Measurements from ENCODE around the gene MAN1A1. TPM values are rescaled to one million over a fixed set of nuclear protein-coding genes. Genes with fewer than 3 reads are reported as not detected.
"Not testable (repeated sequence)": the region's sequence is repeated elsewhere in the genome, so short reads cannot be mapped to it uniquely, and the experiment has no call there.

MAN1A1 gene
- total and polyA plus RNA-seq, 2 experiments from 2014 or later, result 117 to 245 TPM

DNA sequence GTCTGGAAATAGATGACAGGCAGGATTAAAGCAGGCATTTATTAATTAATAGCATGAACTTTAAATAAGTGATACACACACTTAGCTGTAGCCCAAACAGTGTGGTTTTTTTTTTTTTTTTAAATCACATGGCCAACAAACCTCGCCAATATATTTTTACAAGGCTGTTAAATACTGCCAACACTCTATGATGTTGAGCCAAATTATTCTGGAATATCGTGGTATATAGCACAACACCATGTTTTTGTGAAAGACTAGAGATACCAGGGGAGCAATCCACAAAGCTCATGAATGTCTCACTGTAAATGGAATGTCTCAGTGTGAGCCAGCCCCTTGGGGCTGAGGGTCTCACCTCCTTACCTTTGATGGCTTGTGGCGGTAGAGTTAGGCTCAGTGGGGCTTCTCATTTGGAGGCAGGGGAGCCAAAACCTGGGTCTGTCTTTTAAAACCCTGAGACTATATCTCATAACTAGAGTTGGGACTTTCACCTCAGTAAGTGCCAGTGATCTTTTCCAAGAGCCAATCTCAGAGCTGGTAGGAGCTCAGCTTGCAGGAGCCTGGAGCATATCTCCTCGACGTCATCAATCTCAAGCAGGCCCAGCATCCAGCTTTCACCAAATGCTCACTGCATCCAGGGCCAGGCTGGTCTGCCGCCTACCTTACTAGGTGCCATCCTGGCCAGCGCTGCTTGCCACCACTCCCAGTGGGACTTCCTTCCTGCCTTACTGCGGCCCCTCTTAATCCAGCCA is 192.6 kb downstream of the MAN1A1 start:
- no peaks in the 10 kb centered on the region for H3K27me3 ChIP-seq
- H3K4me3 ChIP-seq, result no peak overlapping the region
- no peak overlapping the region for H3K27ac ChIP-seq
- peaks cover 3% of the 10 kb centered on the region for H3K4me1 ChIP-seq (ENCODE audit: insufficient read depth)
- no peak for DNase-seq (ENCODE audit: low spot score)
- H4K20me1 ChIP-seq (ENCODE audit: insufficient read depth, poor library complexity, severe bottlenecking), result no peaks in the 10 kb centered on the region
- H3K9me2 ChIP-seq (replicated peaks; ENCODE audit: insufficient read depth), result no peaks in the 10 kb centered on the region
- H3K9me3 ChIP-seq (ENCODE audit: low read depth), result no peaks in the 10 kb centered on the region
- no peak overlapping the region for H3K4me2 ChIP-seq
- no peak overlapping the region for H2AFZ ChIP-seq
- 75% methylated on average over 8 of the region's 8 CpGs for WGBS (ENCODE audit: low lambda C conversion rate, missing lambda C conversion rate)
- TF ChIP-seq, protein P1, sequence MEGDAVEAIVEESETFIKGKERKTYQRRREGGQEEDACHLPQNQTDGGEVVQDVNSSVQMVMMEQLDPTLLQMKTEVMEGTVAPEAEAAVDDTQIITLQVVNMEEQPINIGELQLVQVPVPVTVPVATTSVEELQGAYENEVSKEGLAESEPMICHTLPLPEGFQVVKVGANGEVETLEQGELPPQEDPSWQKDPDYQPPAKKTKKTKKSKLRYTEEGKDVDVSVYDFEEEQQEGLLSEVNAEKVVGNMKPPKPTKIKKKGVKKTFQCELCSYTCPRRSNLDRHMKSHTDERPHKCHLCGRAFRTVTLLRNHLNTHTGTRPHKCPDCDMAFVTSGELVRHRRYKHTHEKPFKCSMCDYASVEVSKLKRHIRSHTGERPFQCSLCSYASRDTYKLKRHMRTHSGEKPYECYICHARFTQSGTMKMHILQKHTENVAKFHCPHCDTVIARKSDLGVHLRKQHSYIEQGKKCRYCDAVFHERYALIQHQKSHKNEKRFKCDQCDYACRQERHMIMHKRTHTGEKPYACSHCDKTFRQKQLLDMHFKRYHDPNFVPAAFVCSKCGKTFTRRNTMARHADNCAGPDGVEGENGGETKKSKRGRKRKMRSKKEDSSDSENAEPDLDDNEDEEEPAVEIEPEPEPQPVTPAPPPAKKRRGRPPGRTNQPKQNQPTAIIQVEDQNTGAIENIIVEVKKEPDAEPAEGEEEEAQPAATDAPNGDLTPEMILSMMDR (IDR thresholded peaks at IDR 0.05; ENCODE audit: poor library complexity), result no peak
- TF ChIP-seq EZH2phosphoT487 (IDR thresholded peaks at IDR 0.05; ENCODE audit: low read depth, severe bottlenecking, unreplicated experiment) (no peak), EZH2 (IDR thresholded peaks at IDR 0.05; ENCODE audit: borderline replicate concordance) (no peak)
- H3K36me3 ChIP-seq (replicated peaks; ENCODE audit: insufficient read depth, low read depth), result no peaks in the 10 kb centered on the region
- H3K79me2 ChIP-seq, result no peaks in the 10 kb centered on the region

DNA sequence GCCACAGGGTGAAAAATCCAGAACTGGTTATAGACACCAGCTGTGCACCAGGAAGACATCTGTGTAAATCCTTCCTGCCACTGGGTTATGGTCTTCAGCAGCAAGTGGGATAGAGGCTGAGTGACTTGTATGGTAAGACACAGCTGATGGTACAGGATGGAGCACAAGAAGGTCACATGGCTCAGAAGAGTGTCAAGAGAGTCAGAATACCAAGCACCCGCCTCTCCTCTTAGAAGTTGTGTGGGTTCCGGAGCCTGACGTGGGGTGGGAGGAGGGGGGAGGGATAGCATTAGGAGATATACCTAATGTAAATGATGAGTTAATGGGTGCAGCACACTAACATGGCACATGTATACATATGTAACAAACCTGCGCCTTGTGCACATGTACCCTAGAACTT is 193.5 kb downstream of the MAN1A1 start:
- H3K79me2 ChIP-seq; DNase-seq (ENCODE audit: low spot score); H2AFZ ChIP-seq; H3K4me2 ChIP-seq; H3K27me3 ChIP-seq; H3K9me3 ChIP-seq (ENCODE audit: low read depth); H3K9me2 ChIP-seq (replicated peaks; ENCODE audit: insufficient read depth); H4K20me1 ChIP-seq (ENCODE audit: insufficient read depth, poor library complexity, severe bottlenecking); H3K27ac ChIP-seq; H3K4me1 ChIP-seq (ENCODE audit: insufficient read depth); H3K4me3 ChIP-seq; H3K36me3 ChIP-seq (replicated peaks; ENCODE audit: insufficient read depth, low read depth): not testable (repeated sequence)
- 92% methylated on average over 4 of the region's 4 CpGs for WGBS (ENCODE audit: low lambda C conversion rate, missing lambda C conversion rate)

DNA sequence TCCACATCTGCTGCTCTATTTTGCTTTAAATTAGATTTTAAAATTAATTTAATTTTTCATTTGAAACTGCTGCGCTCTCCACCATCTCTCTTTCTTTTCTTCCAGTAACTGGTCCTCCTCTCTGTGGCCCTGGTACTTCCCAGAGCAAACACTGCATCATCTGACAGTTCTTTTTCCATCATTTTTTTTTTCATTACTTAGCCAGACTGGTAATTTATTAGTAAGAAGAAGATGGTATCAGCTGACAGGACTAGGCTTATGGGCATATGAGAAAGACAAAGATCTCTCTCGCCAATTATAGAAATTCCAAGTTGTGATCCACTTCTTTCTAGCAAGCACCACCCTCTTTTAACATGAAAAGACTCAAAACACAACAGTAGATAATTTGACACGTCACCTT is 197.4 kb downstream of the MAN1A1 start:
- no peaks in the 10 kb centered on the region for H3K36me3 ChIP-seq (replicated peaks; ENCODE audit: insufficient read depth, low read depth)
- DNase-seq (ENCODE audit: low spot score), result no peak
- no peaks in the 10 kb centered on the region for H3K9me2 ChIP-seq (replicated peaks; ENCODE audit: insufficient read depth)
- H3K27ac ChIP-seq, result no peak overlapping the region
- H3K4me2 ChIP-seq, result no peak overlapping the region
- no peaks in the 10 kb centered on the region for H3K27me3 ChIP-seq
- H3K4me1 ChIP-seq (ENCODE audit: insufficient read depth), result peaks cover 11% of the 10 kb centered on the region
- H3K9me3 ChIP-seq (ENCODE audit: low read depth), result no peaks in the 10 kb centered on the region
- H2AFZ ChIP-seq, result no peak overlapping the region
- TF ChIP-seq, protein P1 (IDR thresholded peaks at IDR 0.05; ENCODE audit: poor library complexity), result no peak
- no peak for TF ChIP-seq EZH2 (IDR thresholded peaks at IDR 0.05; ENCODE audit: borderline replicate concordance)
- no peak for TF ChIP-seq EZH2phosphoT487 (IDR thresholded peaks at IDR 0.05; ENCODE audit: low read depth, severe bottlenecking, unreplicated experiment)
- no peak overlapping the region for H3K4me3 ChIP-seq
- 86% methylated on average over 3 of the region's 3 CpGs for WGBS (ENCODE audit: low lambda C conversion rate, missing lambda C conversion rate)
- no peaks in the 10 kb centered on the region for H3K79me2 ChIP-seq
- H4K20me1 ChIP-seq (ENCODE audit: insufficient read depth, poor library complexity, severe bottlenecking), result no peaks in the 10 kb centered on the region

DNA sequence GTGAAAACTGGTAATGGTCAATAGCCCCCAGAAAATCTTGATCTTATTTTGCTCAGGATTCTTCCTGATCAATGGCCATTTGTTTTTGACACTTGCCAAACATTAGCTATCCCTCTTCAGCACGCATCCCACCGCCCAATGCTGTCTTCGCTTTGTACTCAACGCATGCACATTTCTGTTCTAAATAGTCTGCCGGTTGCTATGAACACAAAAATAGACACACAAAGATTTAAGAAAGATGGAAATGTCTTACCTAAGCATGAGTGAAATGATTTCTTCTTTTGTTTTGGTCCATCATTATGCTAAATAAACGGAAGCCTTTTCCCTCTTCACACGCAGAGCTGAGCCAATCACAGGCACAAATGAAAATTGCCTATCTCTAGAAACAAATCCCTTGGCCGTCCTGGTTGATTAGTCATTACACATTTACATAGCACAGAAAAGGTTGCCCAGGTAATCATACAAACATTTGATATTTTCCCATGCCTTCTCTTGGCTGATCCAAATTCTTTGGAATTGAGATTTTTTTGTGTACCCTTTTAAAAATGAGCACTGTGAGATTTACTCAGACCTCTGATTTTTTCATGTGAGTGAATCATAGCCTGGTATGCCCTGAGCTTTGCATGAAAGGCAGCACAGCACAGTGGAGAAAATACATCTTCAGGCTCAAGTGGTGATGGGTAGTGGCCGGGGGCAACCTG is 200.6 kb downstream of the MAN1A1 start:
- Histone ChIP-seq H3K27me3 (no peaks in the 10 kb centered on the region), H3K4me2 (no peak overlapping the region), H3K27ac (no peak overlapping the region), H3K4me1 (ENCODE audit: insufficient read depth) (peaks cover 14% of the 10 kb centered on the region), H3K9me3 (ENCODE audit: low read depth) (no peaks in the 10 kb centered on the region), H3K36me3 (replicated peaks; ENCODE audit: insufficient read depth, low read depth) (no peaks in the 10 kb centered on the region), H3K4me3 (no peak overlapping the region), H3K9me2 (replicated peaks; ENCODE audit: insufficient read depth) (no peaks in the 10 kb centered on the region), H4K20me1 (ENCODE audit: insufficient read depth, poor library complexity, severe bottlenecking) (no peaks in the 10 kb centered on the region), H2AFZ (no peak overlapping the region), H3K79me2 (no peaks in the 10 kb centered on the region)
- no peak for DNase-seq (ENCODE audit: low spot score)
- 75% methylated on average over 9 of the region's 9 CpGs for WGBS (ENCODE audit: low lambda C conversion rate, missing lambda C conversion rate)
- no peak for TF ChIP-seq EZH2phosphoT487 (IDR thresholded peaks at IDR 0.05; ENCODE audit: low read depth, severe bottlenecking, unreplicated experiment)
- TF ChIP-seq, protein P1 (IDR thresholded peaks at IDR 0.05; ENCODE audit: poor library complexity), result no peak
- no peak for TF ChIP-seq EZH2 (IDR thresholded peaks at IDR 0.05; ENCODE audit: borderline replicate concordance)

Data from hepatocyte (in vitro differentiated cells).